C4-2B (cell line): ENCODE measurements around the gene HSP90AA1.

Experiments
- CTCF ChIP-seq: fragments of 450-650 bp; conservative IDR thresholded peaks from 2 replicates; pipeline ENCODE4 v1.5.1; 2017; ENCODE audit warnings: mild to moderate bottlenecking
- ZFX ChIP-seq: fragments of 450-650 bp; IDR thresholded peaks from 2 replicates; pipeline ENCODE4 v1.6.1; 2017

GRCh38 chr14:102080183-102081080 lies 6.4 kb downstream of the HSP90AA1 start:
- TF ChIP-seq CTCF (no peak), ZFX (no peak)
